ENCODE data around the gene ETFA. TPM values are rescaled to one million over a fixed set of nuclear protein-coding genes. Genes with fewer than 3 reads are reported as not detected.

The ETFA gene
- total RNA-seq, 1 donor from 2014 or later = 31.7 TPM

DNA sequence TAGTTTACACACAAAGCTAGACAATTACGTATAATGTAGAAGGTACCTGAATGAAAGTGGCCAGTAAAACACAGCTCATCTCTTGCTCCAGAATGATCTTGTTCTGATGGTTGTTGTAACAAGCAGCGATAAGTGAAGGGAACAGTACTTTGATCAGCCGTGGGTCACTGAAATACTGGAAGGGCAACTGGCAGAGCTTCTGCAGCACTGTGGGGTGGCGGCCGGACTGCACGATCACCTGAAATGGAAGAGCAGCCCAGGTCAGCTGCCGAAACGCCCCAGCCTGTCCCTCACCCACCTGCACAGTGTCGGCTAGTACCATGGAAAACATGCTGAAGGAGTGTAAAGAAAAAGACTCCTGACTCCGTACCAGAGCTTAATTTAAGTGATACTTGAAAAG is 42.6 kb upstream of the ETFA start:
- H3K36me3 ChIP-seq = no peaks in the 10 kb centered on the region
- no peaks in the 10 kb centered on the region for H3K27me3 ChIP-seq
- H3K4me1 ChIP-seq = no peaks in the 10 kb centered on the region
- no peak overlapping the region for H3K4me3 ChIP-seq
- no peak overlapping the region for H3K27ac ChIP-seq
- TF ChIP-seq, protein P1, sequence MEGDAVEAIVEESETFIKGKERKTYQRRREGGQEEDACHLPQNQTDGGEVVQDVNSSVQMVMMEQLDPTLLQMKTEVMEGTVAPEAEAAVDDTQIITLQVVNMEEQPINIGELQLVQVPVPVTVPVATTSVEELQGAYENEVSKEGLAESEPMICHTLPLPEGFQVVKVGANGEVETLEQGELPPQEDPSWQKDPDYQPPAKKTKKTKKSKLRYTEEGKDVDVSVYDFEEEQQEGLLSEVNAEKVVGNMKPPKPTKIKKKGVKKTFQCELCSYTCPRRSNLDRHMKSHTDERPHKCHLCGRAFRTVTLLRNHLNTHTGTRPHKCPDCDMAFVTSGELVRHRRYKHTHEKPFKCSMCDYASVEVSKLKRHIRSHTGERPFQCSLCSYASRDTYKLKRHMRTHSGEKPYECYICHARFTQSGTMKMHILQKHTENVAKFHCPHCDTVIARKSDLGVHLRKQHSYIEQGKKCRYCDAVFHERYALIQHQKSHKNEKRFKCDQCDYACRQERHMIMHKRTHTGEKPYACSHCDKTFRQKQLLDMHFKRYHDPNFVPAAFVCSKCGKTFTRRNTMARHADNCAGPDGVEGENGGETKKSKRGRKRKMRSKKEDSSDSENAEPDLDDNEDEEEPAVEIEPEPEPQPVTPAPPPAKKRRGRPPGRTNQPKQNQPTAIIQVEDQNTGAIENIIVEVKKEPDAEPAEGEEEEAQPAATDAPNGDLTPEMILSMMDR (IDR thresholded peaks at IDR 0.05) = no peak
- H3K9me3 ChIP-seq = no peaks in the 10 kb centered on the region
- intact Hi-C loops (cut with DNase I) = no loop called here
- no peak for DNase-seq (ENCODE audit: low spot score in 2 of 2)

- intact Hi-C loops (cut with DNase I) = no loop called here
- Histone ChIP-seq H3K27me3 (no peaks in the 10 kb centered on the region), H3K4me3 (no peak overlapping the region), H3K4me1 (no peaks in the 10 kb centered on the region), H3K9me3 (no peaks in the 10 kb centered on the region), H3K27ac (no peak overlapping the region), H3K36me3 (no peaks in the 10 kb centered on the region)
- DNase-seq (ENCODE audit: low spot score in 2 of 2) = no peak
- TF ChIP-seq, protein P1 (IDR thresholded peaks at IDR 0.05) = no peak
These were observed 41.8 kb upstream of the ETFA start for GRCh38 chr15:76353023-76353577.

DNA sequence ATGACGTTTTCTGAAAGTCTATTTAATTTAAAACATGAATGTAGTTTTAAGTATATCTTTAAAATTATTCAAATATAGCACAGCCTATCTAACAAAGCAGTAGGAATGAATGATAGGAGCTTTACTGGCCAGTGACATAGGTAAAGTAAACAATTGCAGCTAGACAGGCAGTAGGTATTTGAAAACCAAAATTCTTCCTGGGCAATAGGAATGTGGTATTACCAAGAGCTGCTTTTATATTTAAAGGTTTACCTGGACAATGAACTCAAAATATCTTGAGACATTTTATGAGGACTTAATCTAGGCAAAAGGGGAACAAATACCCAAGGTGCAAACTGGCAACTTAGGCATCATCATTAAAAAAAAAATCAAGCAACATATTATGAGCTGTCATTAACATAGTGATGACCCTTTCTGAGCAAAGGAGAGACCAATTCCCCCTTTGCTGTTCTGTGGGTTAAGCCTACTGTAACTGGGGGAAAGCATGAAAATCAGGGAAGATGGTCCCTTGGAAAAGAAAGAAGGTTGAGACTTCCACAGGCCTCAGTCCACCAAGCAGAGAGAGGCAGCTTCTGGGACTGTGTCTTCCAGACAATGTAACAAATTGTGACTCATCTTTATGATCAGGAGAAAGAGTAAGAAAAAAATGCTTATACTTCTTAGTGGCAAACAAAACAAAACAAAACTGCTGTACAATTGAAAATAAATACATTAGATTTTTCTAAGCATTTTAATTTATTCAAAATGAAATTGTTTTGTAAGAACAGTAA is 38.2 kb upstream of the ETFA start:
- H3K4me1 ChIP-seq = peaks cover 10 to 13% of the 10 kb centered on the region in 2 donors
- no peak for DNase-seq (ENCODE audit: low spot score in 2 of 2)

DNA sequence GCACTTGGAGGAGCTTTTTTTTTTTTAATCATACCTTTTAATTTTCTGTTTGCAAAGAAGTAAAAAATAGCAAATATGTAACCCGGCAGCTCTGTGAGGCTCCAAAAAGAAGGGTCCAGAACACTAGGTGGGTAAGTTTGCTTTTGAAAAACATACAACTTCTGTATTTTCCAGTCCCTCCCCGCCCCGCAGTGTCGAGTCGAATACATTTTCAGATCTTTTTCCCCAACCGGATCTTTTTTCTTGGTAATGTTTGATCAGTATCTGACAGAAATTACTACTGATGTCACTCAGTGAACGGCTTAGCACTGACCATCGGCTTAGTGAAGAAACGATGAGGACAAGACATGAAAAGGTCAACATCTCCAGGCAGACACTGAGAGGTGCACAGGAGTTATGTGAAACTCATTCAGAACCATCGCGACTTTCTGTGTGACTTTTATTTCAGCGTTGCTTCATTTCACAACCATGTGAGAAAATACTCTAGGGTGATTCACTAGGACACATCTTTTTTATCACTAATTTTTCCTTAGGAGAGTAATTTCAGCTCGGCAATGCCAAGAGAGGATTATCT is 36.3 kb upstream of the ETFA start:
- H3K9me3 ChIP-seq = no peaks in the 10 kb centered on the region
- H3K27ac ChIP-seq = no peak overlapping the region
- peak overlapping the region in 1 of 2 donors; percentile 50 for H3K4me3 ChIP-seq
- no peaks in the 10 kb centered on the region for H3K36me3 ChIP-seq
- H3K4me1 ChIP-seq = peaks cover 15 to 20% of the 10 kb centered on the region in 2 donors
- intact Hi-C loops (cut with DNase I) = no loop called here
- H3K27me3 ChIP-seq = peaks cover 46% of the 10 kb centered on the region
- DNase-seq (ENCODE audit: low spot score in 2 of 2) = no peak
- TF ChIP-seq, protein P1 (IDR thresholded peaks at IDR 0.05) = no peak

More for the DNA sequence above, 38.2 kb upstream of the ETFA start:
- Histone ChIP-seq H3K27me3 (peaks cover 28% of the 10 kb centered on the region), H3K27ac (no peak overlapping the region), H3K4me3 (no peak overlapping the region), H3K9me3 (no peaks in the 10 kb centered on the region), H3K36me3 (no peaks in the 10 kb centered on the region)
- TF ChIP-seq, protein P1 (IDR thresholded peaks at IDR 0.05) = no peak
- intact Hi-C loops (cut with DNase I) = no loop called here

DNA sequence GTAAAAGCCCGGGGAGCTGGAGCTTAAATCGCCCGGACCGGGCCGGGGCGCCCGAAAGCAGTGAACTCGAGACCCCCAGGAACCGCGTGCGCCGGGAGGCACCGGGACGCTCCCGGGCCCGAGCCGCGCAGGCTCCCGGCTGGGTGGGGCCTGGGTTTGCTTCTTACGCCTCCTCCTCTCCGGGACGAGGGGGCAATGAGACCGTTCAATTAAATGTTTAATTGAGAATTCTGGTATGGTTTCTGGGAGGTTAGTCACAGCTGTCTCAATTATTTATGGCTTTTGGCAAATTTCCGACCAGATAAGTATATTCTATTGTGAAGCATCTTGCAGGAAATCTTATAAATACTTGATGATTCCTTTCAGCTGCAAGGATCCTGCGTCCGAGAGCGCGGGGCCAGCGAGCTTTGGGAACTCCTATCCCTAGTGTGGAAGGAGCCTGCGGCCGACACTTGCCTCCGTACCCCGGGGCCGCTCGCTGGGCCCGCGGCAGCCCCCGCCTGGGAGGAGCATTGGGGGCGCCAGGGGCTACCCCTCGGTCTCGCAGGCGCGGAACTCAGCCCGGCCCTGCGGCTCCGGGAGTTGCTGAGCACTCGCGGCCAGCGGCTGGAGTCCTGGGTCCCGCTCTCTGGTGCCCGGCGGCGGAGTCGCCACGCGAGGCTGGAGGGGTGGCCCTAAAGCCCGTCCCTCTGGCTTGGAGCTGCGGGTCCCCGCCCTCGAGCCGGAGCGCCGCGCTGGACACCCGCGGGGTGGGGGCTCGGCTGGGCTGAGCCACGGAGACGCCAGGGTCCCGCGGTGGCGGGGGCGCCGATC is 35.6 kb upstream of the ETFA start:
- H3K4me3 ChIP-seq = peak overlapping the region; percentile 50 to 54
- peaks cover 16 to 25% of the 10 kb centered on the region in 2 donors for H3K4me1 ChIP-seq
- TF ChIP-seq, protein P1 (IDR thresholded peaks at IDR 0.05) = no peak
- peaks cover 49% of the 10 kb centered on the region for H3K27me3 ChIP-seq
- intact Hi-C loops (cut with DNase I) = no loop called here
- H3K27ac ChIP-seq = no peak overlapping the region
- no peaks in the 10 kb centered on the region for H3K36me3 ChIP-seq
- DNase-seq (ENCODE audit: low spot score in 2 of 2) = no peak
- H3K9me3 ChIP-seq = no peaks in the 10 kb centered on the region
